A673 (cell line): ENCODE data around the gene ARL13A. TPM values are rescaled to one million over a fixed set of nuclear protein-coding genes. Genes with fewer than 3 reads are reported as not detected.
A peak's percentile ranks its signal among the peaks of the same experiment; 100 is the strongest.

Experiments
- BruUV-seq: library from RNA; stranded (reverse); fragments of 400-500 nt; replicated peaks from 2 replicates; lab custom pipeline; 2021; lab: Mats Ljungman, UMichigan
- CTCF ChIA-PET: fragments of 300-600 bp; sonication (Branson Sonifier 250); formaldehyde crosslinking; loops from one replicate; lab custom pipeline; 2022; ENCODE audit warnings: antibody characterized with exemption; lab: Charles Lee
- POLR2A ChIA-PET: fragments of 300-600 bp; sonication (Branson Sonifier 250); formaldehyde crosslinking; loops from one replicate; lab custom pipeline; 2022; ENCODE audit warnings: antibody characterized with exemption; ENCODE audit not compliant: low non-redundant PET; lab: Charles Lee
- DNase-seq: peaks from one replicate; pipeline ENCODE4 v3.0.0-alpha.2; 2015; ENCODE audit warnings: low spot score
- H3K27ac ChIP-seq: fragments of 200-600 bp; sonication (generic); 2 replicates; pipeline ENCODE4 v1.5.1; 2016; ENCODE audit warnings: mixed run types, low read depth, mild to moderate bottlenecking, mixed read lengths, antibody characterized with exemption, low read length; ENCODE audit not compliant: poor library complexity, severe bottlenecking
- H3K27me3 ChIP-seq: fragments of 200-600 bp; sonication (generic); replicated peaks from 2 replicates; pipeline ENCODE4 v1.6.1; 2017; ENCODE audit warnings: mixed run types, low read depth, mild to moderate bottlenecking, mixed read lengths, antibody characterized with exemption, low read length; ENCODE audit not compliant: insufficient read depth, poor library complexity
- H3K36me3 ChIP-seq: fragments of 200-600 bp; sonication (generic); 2 replicates; pipeline ENCODE4 v1.6.1; 2016; ENCODE audit warnings: mixed run types, mild to moderate bottlenecking, mixed read lengths, antibody characterized with exemption, low read length; ENCODE audit not compliant: insufficient read depth, poor library complexity, severe bottlenecking
- H3K4me1 ChIP-seq: fragments of 200-600 bp; sonication (generic); 2 replicates; pipeline ENCODE4 v1.6.1; 2017; ENCODE audit warnings: mixed run types, mild to moderate bottlenecking, mixed read lengths, antibody characterized with exemption, low read length; ENCODE audit not compliant: insufficient read depth, poor library complexity, severe bottlenecking
- H3K4me3 ChIP-seq: fragments of 200-600 bp; sonication (generic); 2 replicates; pipeline ENCODE4 v1.5.1; 2016; ENCODE audit warnings: low read depth, mixed run types, mild to moderate bottlenecking, mixed read lengths, low read length; ENCODE audit not compliant: poor library complexity, severe bottlenecking
- H3K9me3 ChIP-seq: fragments of 200-600 bp; sonication (generic); 2 replicates; pipeline ENCODE4 v1.6.1; 2016; ENCODE audit warnings: mixed run types, low read depth, mild to moderate bottlenecking, mixed read lengths, antibody characterized with exemption, low read length; ENCODE audit not compliant: poor library complexity, severe bottlenecking
- CTCF ChIP-seq: fragments of 300-800, 200-600 bp; sonication (generic); conservative IDR thresholded peaks from 2 replicates; pipeline ENCODE4 v1.5.1; 2017; ENCODE audit warnings: low read depth, mild to moderate bottlenecking, antibody characterized with exemption, low read length, moderate library complexity, mixed read lengths
- EZH2 ChIP-seq: fragments of 200-600 bp; sonication (generic); IDR thresholded peaks from 2 replicates; pipeline ENCODE4 v1.6.1; 2017; ENCODE audit warnings: borderline replicate concordance, low read depth, mild to moderate bottlenecking, mixed read lengths, antibody characterized with exemption, low read length; ENCODE audit not compliant: poor library complexity, severe bottlenecking
- intact Hi-C: fragments of 100-400 bp; cut with micrococcal nuclease; formaldehyde crosslinking; loops from one replicate; pipeline ENCODE4 v1.10.0; 2022; ENCODE audit not compliant: unreplicated experiment
- total RNA-seq: library from RNA; stranded (reverse); gene quantifications from 2 replicates; pipeline ENCODE4 v1.2.3, GENCODE V29; 2021

ARL13A gene
- total RNA-seq, 1 experiment from 2014 or later = not detected

- H3K4me1 ChIP-seq = no peaks in the 10 kb centered on the region
- CTCF ChIA-PET = no interaction called here
- H3K27me3 ChIP-seq = no peaks in the 10 kb centered on the region
- H3K9me3 ChIP-seq = no peaks in the 10 kb centered on the region
- DNase-seq = peak; percentile 7
- H3K27ac ChIP-seq = no peak overlapping the region
- BruUV-seq = no TSS peak
- POLR2A ChIA-PET = no interaction called here
- no peak for TF ChIP-seq EZH2
- TF ChIP-seq CTCF = no peak
- intact Hi-C loops = no loop called here
- H3K36me3 ChIP-seq = no peaks in the 10 kb centered on the region
- no peak overlapping the region for H3K4me3 ChIP-seq
These were observed 23.1 kb upstream of the ARL13A start for GRCh38 chrX:100946299-100946927.

GRCh38 chrX:100948557-100948956, 21.0 kb upstream of the ARL13A start:
- Histone ChIP-seq H3K9me3 (no peaks in the 10 kb centered on the region), H3K27ac (no peak overlapping the region), H3K4me1 (no peaks in the 10 kb centered on the region), H3K36me3 (no peaks in the 10 kb centered on the region), H3K4me3 (no peak overlapping the region), H3K27me3 (no peaks in the 10 kb centered on the region)
- DNase-seq = no peak
- TF ChIP-seq CTCF (no peak), EZH2 (no peak)
- POLR2A ChIA-PET = no interaction called here
- no TSS peak for BruUV-seq
- intact Hi-C loops = no loop called here
- CTCF ChIA-PET = no interaction called here

GRCh38 chrX:100962811-100963210, 6.7 kb upstream of the ARL13A start:
- DNase-seq = no peak
- no peak overlapping the region for H3K27ac ChIP-seq
- H3K4me3 ChIP-seq = no peak overlapping the region
- no peaks in the 10 kb centered on the region for H3K4me1 ChIP-seq
- no peaks in the 10 kb centered on the region for H3K9me3 ChIP-seq
- no TSS peak for BruUV-seq
- intact Hi-C loops = no loop called here
- no peaks in the 10 kb centered on the region for H3K27me3 ChIP-seq
- TF ChIP-seq EZH2 = no peak
- TF ChIP-seq CTCF = no peak
- no peaks in the 10 kb centered on the region for H3K36me3 ChIP-seq
- ChIA-PET POLR2A (no interaction called here), CTCF (no interaction called here)
